Activated CD4-positive, alpha-beta T cell treated with anti-CD3 and anti-CD28 coated beads for 36 hours (primary cell): Measurements from ENCODE around the gene AIM2. TPM values are rescaled to one million over a fixed set of nuclear protein-coding genes. Genes with fewer than 3 reads are reported as not detected.
A peak's percentile ranks its signal among the peaks of the same experiment; 100 is the strongest.
"Not testable (repeated sequence)": the region's sequence is repeated elsewhere in the genome, so short reads cannot be mapped to it uniquely, and the experiment has no call there.

ENCODE experiments used
- ATAC-seq: fragments of 200-7000 bp; cut with Tn5 transposase; one replicate; pipeline ENCODE4 v1.10.0; 2021; ENCODE audit warnings: mild to moderate bottlenecking, moderate library complexity
- CTCF ChIA-PET: fragments of 350-600 bp; sonication (Branson Sonifier 250); formaldehyde crosslinking; loops from one replicate; lab custom pipeline; 2021; ENCODE audit warnings: antibody characterized with exemption; lab: Charles Lee
- POLR2A ChIA-PET: fragments of 350-600 bp; sonication (Branson Sonifier 250); formaldehyde crosslinking; loops from one replicate; lab custom pipeline; 2021; ENCODE audit warnings: antibody characterized with exemption, inconsistent platforms; lab: Charles Lee
- DNase-seq: peaks from one replicate; pipeline ENCODE4 v3.0.0-alpha.2; 2020
- H3K27ac Mint-ChIP-seq: one replicate; pipeline ENCODE4 v1.8.0; 2021; ENCODE audit warnings: mixed read lengths
- H3K27me3 Mint-ChIP-seq: one replicate; pipeline ENCODE4 v1.8.0; 2021; ENCODE audit warnings: mixed read lengths
- H3K36me3 Mint-ChIP-seq: one replicate; pipeline ENCODE4 v1.8.0; 2021; ENCODE audit warnings: low read depth, mixed read lengths
- H3K4me1 Mint-ChIP-seq: one replicate; pipeline ENCODE4 v1.8.0; 2021; ENCODE audit warnings: mixed read lengths
- H3K4me3 Mint-ChIP-seq: one replicate; pipeline ENCODE4 v1.8.0; 2021; ENCODE audit warnings: mild to moderate bottlenecking, moderate library complexity, mixed read lengths
- H3K9me3 Mint-ChIP-seq: one replicate; pipeline ENCODE4 v1.8.0; 2021; ENCODE audit warnings: low read depth, mixed read lengths
- intact Hi-C, 2 experiments: fragments of 100-400 bp; cut with DNase I in 1 of 2; cut with micrococcal nuclease in 1 of 2; formaldehyde crosslinking; loops; one replicate each; pipeline versions ENCODE4 v1.14.2 to v1.15.1; 2022 to 2024; cut with DNase I, micrococcal nuclease
- total RNA-seq, 2 experiments: library from RNA; stranded (reverse); gene quantifications; one replicate each; pipeline ENCODE4 v1.2.3, GENCODE V29; 2021

AIM2 gene
- total RNA-seq, 2 experiments from 2014 or later: 65.6 to 67.6 TPM

GRCh38 chr1:159055181-159055641 is 21.4 kb downstream of the AIM2 start:
- ATAC-seq (peak; percentile 7), DNase-seq (no peak)
- intact Hi-C loops: no loop called here
- H3K9me3 Mint-ChIP-seq: no peaks in the 10 kb centered on the region
- peaks cover 32% of the 10 kb centered on the region for H3K4me1 Mint-ChIP-seq
- no peak overlapping the region for H3K4me3 Mint-ChIP-seq
- peaks cover 75% of the 10 kb centered on the region for H3K36me3 Mint-ChIP-seq
- ChIA-PET POLR2A (interaction anchor here (0.6 kb wide), 1 partner anchor 630 kb away, joined by 4 read pairs; no protein-coding TSS in a partner anchor), CTCF (no interaction called here)
- H3K27me3 Mint-ChIP-seq: no peaks in the 10 kb centered on the region
- H3K27ac Mint-ChIP-seq: peak overlapping the region; percentile 52

GRCh38 chr1:159054427-159054826 is 22.1 kb downstream of the AIM2 start:
- ChIA-PET POLR2A (no interaction called here), CTCF (interaction anchor here (0.7 to 1.9 kb wide), 3 partner anchors 34 to 1383 kb away, joined by 3 to 4 read pairs (median 3); no protein-coding TSS in a partner anchor)
- no peaks in the 10 kb centered on the region for H3K9me3 Mint-ChIP-seq
- peaks cover 77% of the 10 kb centered on the region for H3K36me3 Mint-ChIP-seq
- DNase-seq: no peak
- no peaks in the 10 kb centered on the region for H3K27me3 Mint-ChIP-seq
- peak overlapping the region; percentile 49 for H3K27ac Mint-ChIP-seq
- no peak overlapping the region for H3K4me3 Mint-ChIP-seq
- ATAC-seq: peak; percentile 6
- intact Hi-C loops: loop anchor here in 1 of 2 experiments (5.0 kb wide), 1 partner anchor 37 kb away; no protein-coding TSS in a partner anchor
- peaks cover 32% of the 10 kb centered on the region for H3K4me1 Mint-ChIP-seq

GRCh38 chr1:159051436-159051835 is 25.1 kb downstream of the AIM2 start:
- Mint-ChIP-seq H3K4me3 (no peak overlapping the region), H3K9me3 (no peaks in the 10 kb centered on the region), H3K27me3 (no peaks in the 10 kb centered on the region), H3K36me3 (peaks cover 86% of the 10 kb centered on the region), H3K27ac (no peak overlapping the region), H3K4me1 (peaks cover 38% of the 10 kb centered on the region)
- ChIA-PET CTCF (no interaction called here), POLR2A (no interaction called here)
- ATAC-seq (no peak), DNase-seq (no peak)
- intact Hi-C loops: loop anchor here in 1 of 2 experiments (5.0 kb wide), 1 partner anchor 34 kb away; no protein-coding TSS in a partner anchor

GRCh38 chr1:159046486-159046885 is 30.1 kb downstream of the AIM2 start:
- intact Hi-C loops, CTCF ChIA-PET, DNase-seq, H3K27me3 Mint-ChIP-seq, POLR2A ChIA-PET, H3K9me3 Mint-ChIP-seq: not testable (repeated sequence)
- H3K27ac Mint-ChIP-seq: peak overlapping the region; percentile 83
- H3K4me3 Mint-ChIP-seq: peak overlapping the region; percentile 3
- peaks cover 67% of the 10 kb centered on the region for H3K36me3 Mint-ChIP-seq
- ATAC-seq: peak; percentile 31
- H3K4me1 Mint-ChIP-seq: peaks cover 29% of the 10 kb centered on the region

GRCh38 chr1:159040893-159041724 is 35.5 kb downstream of the AIM2 start:
- DNase-seq (peak; percentile 28), ATAC-seq (peak; percentile 65)
- CTCF ChIA-PET: interaction anchor here (1.0 to 1.5 kb wide), 6 partner anchors 12 to 48 kb away, joined by 3 to 6 read pairs (median 4); partner anchors contain the start of gene AIM2
- POLR2A ChIA-PET: no interaction called here
- Mint-ChIP-seq H3K27ac (peak overlapping the region; percentile 64), H3K27me3 (no peaks in the 10 kb centered on the region), H3K36me3 (peaks cover 65% of the 10 kb centered on the region), H3K4me3 (no peak overlapping the region), H3K4me1 (peaks cover 41% of the 10 kb centered on the region), H3K9me3 (no peaks in the 10 kb centered on the region)
- intact Hi-C loops: no loop called here

- ChIA-PET CTCF (interaction anchor here (0.6 to 1.5 kb wide), 7 partner anchors 11 to 78 kb away, joined by 3 to 6 read pairs (median 4); no protein-coding TSS in a partner anchor), POLR2A (no interaction called here)
- H3K4me3 Mint-ChIP-seq: no peak overlapping the region
- no peaks in the 10 kb centered on the region for H3K27me3 Mint-ChIP-seq
- intact Hi-C loops: no loop called here
- H3K27ac Mint-ChIP-seq: no peak overlapping the region
- DNase-seq: no peak
- H3K36me3 Mint-ChIP-seq: peaks cover 70% of the 10 kb centered on the region
- H3K4me1 Mint-ChIP-seq: peaks cover 34% of the 10 kb centered on the region
- ATAC-seq: no peak
- no peaks in the 10 kb centered on the region for H3K9me3 Mint-ChIP-seq
These were observed 36.4 kb downstream of the AIM2 start for GRCh38 chr1:159040206-159040605.

GRCh38 chr1:159030877-159031447 is 45.6 kb downstream of the AIM2 start:
- H3K27ac Mint-ChIP-seq: no peak overlapping the region

GRCh38 chr1:159030311-159030710 is 46.3 kb downstream of the AIM2 start:
- H3K27me3 Mint-ChIP-seq: no peaks in the 10 kb centered on the region
- CTCF ChIA-PET: no interaction called here
- H3K4me1 Mint-ChIP-seq: peaks cover 58% of the 10 kb centered on the region
- no peak for ATAC-seq
- no peak overlapping the region for H3K4me3 Mint-ChIP-seq
- DNase-seq: no peak
- intact Hi-C loops: no loop called here
- POLR2A ChIA-PET: no interaction called here
- H3K27ac Mint-ChIP-seq: peak overlapping the region; percentile 66
- peaks cover 4% of the 10 kb centered on the region for H3K9me3 Mint-ChIP-seq
- H3K36me3 Mint-ChIP-seq: peaks cover 90% of the 10 kb centered on the region

More at GRCh38 chr1:159030877-159031447, 45.6 kb downstream of the AIM2 start:
- H3K4me3 Mint-ChIP-seq: no peak overlapping the region
- POLR2A ChIA-PET: no interaction called here
- peaks cover 52% of the 10 kb centered on the region for H3K4me1 Mint-ChIP-seq
- H3K27me3 Mint-ChIP-seq: no peaks in the 10 kb centered on the region
- no peak for ATAC-seq
- H3K9me3 Mint-ChIP-seq: peaks cover 4% of the 10 kb centered on the region
- DNase-seq: no peak
- H3K36me3 Mint-ChIP-seq: peaks cover 90% of the 10 kb centered on the region
- intact Hi-C loops: no loop called here
- CTCF ChIA-PET: no interaction called here

GRCh38 chr1:159026841-159027240 is 49.7 kb downstream of the AIM2 start:
- Mint-ChIP-seq H3K4me1 (peaks cover 69% of the 10 kb centered on the region), H3K27ac (peak overlapping the region; percentile 69), H3K4me3 (peak overlapping the region; percentile 25), H3K36me3 (peaks cover 84% of the 10 kb centered on the region)
- ATAC-seq, intact Hi-C loops, POLR2A ChIA-PET, H3K9me3 Mint-ChIP-seq, H3K27me3 Mint-ChIP-seq, DNase-seq: not testable (repeated sequence)
- CTCF ChIA-PET: interaction anchor here (0.8 kb wide), 1 partner anchor 38 kb away, joined by 3 read pairs; no protein-coding TSS in a partner anchor

GRCh38 chr1:159025043-159025442 is 51.5 kb downstream of the AIM2 start:
- POLR2A ChIA-PET: no interaction called here
- Mint-ChIP-seq H3K9me3 (peaks cover 4% of the 10 kb centered on the region), H3K4me1 (peaks cover 66% of the 10 kb centered on the region), H3K27me3 (no peaks in the 10 kb centered on the region), H3K4me3 (no peak overlapping the region), H3K36me3 (peaks cover 86% of the 10 kb centered on the region), H3K27ac (no peak overlapping the region)
- CTCF ChIA-PET: no interaction called here
- intact Hi-C loops: no loop called here
- DNase-seq (no peak), ATAC-seq (no peak)

GRCh38 chr1:159023723-159024122 is 52.8 kb downstream of the AIM2 start:
- intact Hi-C loops: no loop called here
- Mint-ChIP-seq H3K27ac (no peak overlapping the region), H3K4me3 (no peak overlapping the region), H3K4me1 (peaks cover 63% of the 10 kb centered on the region), H3K36me3 (peaks cover 85% of the 10 kb centered on the region), H3K9me3 (peaks cover 4% of the 10 kb centered on the region), H3K27me3 (no peaks in the 10 kb centered on the region)
- POLR2A ChIA-PET: no interaction called here
- DNase-seq (no peak), ATAC-seq (no peak)
- CTCF ChIA-PET: interaction anchor here (0.9 kb wide), 1 partner anchor 11 kb away, joined by 3 read pairs; no protein-coding TSS in a partner anchor
